GM23248 (cell line): ENCODE measurements around the gene SNX9. TPM values are rescaled to one million over a fixed set of nuclear protein-coding genes. Genes with fewer than 3 reads are reported as not detected.

ENCODE experiments used
- DNase-seq: peaks from one replicate; pipeline ENCODE4 v3.0.0-alpha.2; 2015
- H2AFZ ChIP-seq: fragments of 200-600 bp; sonication (generic); 2 replicates; pipeline ENCODE4 v1.6.1; 2016; ENCODE audit warnings: antibody characterized with exemption
- H3F3A ChIP-seq: fragments of 200-600 bp; sonication (generic); 2 replicates; pipeline ENCODE4 v1.6.1; 2016; ENCODE audit warnings: mild to moderate bottlenecking, antibody characterized with exemption, mixed run types; ENCODE audit not compliant: insufficient read depth
- H3K27ac ChIP-seq: fragments of 200-600 bp; sonication (generic); 2 replicates; pipeline ENCODE4 v1.5.1; 2016; ENCODE audit warnings: mild to moderate bottlenecking
- H3K27me3 ChIP-seq: fragments of 200-600 bp; sonication (generic); replicated peaks from 2 replicates; pipeline ENCODE4 v1.6.1; 2016; ENCODE audit warnings: mild to moderate bottlenecking; ENCODE audit not compliant: insufficient read depth
- H3K36me3 ChIP-seq: fragments of 200-600 bp; sonication (generic); 2 replicates; pipeline ENCODE4 v1.6.1; 2016; ENCODE audit warnings: low read depth, mild to moderate bottlenecking
- H3K4me1 ChIP-seq: fragments of 200-600 bp; sonication (generic); 2 replicates; pipeline ENCODE4 v1.6.1; 2016; ENCODE audit warnings: mild to moderate bottlenecking; ENCODE audit not compliant: insufficient read depth
- H3K4me2 ChIP-seq: fragments of 200-600 bp; sonication (generic); one replicate; pipeline ENCODE4 v1.6.1; 2016; ENCODE audit warnings: mild to moderate bottlenecking; ENCODE audit not compliant: unreplicated experiment
- H3K4me3 ChIP-seq: fragments of 200-600 bp; sonication (generic); 2 replicates; pipeline ENCODE4 v1.5.1; 2016; ENCODE audit warnings: mild to moderate bottlenecking
- H3K79me2 ChIP-seq: fragments of 200-600 bp; sonication (generic); 2 replicates; pipeline ENCODE4 v1.6.1; 2016; ENCODE audit warnings: mild to moderate bottlenecking; ENCODE audit not compliant: insufficient read depth
- H3K9ac ChIP-seq: fragments of 200-600 bp; sonication (generic); 2 replicates; pipeline ENCODE4 v1.6.1; 2016; ENCODE audit warnings: mild to moderate bottlenecking
- H3K9me2 ChIP-seq: fragments of 200-600 bp; sonication (generic); 2 replicates; pipeline ENCODE4 v1.6.1; 2016; ENCODE audit warnings: mixed run types, mild to moderate bottlenecking, moderate library complexity; ENCODE audit not compliant: insufficient read depth
- H3K9me3 ChIP-seq: fragments of 200-600 bp; sonication (generic); one replicate; pipeline ENCODE4 v1.6.1; 2017; ENCODE audit warnings: low read depth
- H4K20me1 ChIP-seq: fragments of 200-600 bp; sonication (generic); 2 replicates; pipeline ENCODE4 v1.6.0; 2016; ENCODE audit not compliant: insufficient read depth
- EZH2 ChIP-seq: fragments of 200-600 bp; sonication (generic); IDR thresholded peaks from 2 replicates; pipeline ENCODE4 v1.6.1; 2018; ENCODE audit warnings: antibody characterized with exemption, mild to moderate bottlenecking; ENCODE audit not compliant: insufficient read depth, poor library complexity, severe bottlenecking
- EZH2phosphoT487 ChIP-seq: fragments of 200-600 bp; sonication (generic); IDR thresholded peaks from 2 replicates; pipeline ENCODE4 v1.6.1; 2018; ENCODE audit warnings: antibody characterized with exemption, moderate library complexity, mild to moderate bottlenecking, low read depth; ENCODE audit not compliant: insufficient read depth
- WGBS, 2 experiments: methylation state at CpG; one replicate each; pipeline ENCODE4 v1.1.6; 2015 to 2017; ENCODE audit warnings: low lambda C conversion rate in 2 of 2, low coverage in 1 of 2; ENCODE audit errors: missing lambda C conversion rate in 2 of 2; 5-methylcytosine and 5-hydroxymethylcytosine counted together
- in situ Hi-C: fragments of 300-500 bp; cut with MboI; formaldehyde crosslinking; loops from 2 replicates; pipeline ENCODE4 v1.15.0; 2020
- polyA plus RNA-seq: library from polyadenylated mRNA; unstranded; fragments of >200 nt; fragmentation: Nextera tagmentation; extraction: Ambion mirVana; gene quantifications from 2 replicates; pipeline ENCODE4 v1.2.1, GENCODE V29; 2016
- total RNA-seq: library from RNA; depleted of rRNA; stranded (reverse); fragments of >200 nt; shearing (Covaris generic); gene quantifications from 2 replicates; pipeline ENCODE4 v1.2.3, GENCODE V29; 2014

Gene SNX9
- total and polyA plus RNA-seq, 2 experiments from 2014 or later = 80.4 to 89.6 TPM

DNA sequence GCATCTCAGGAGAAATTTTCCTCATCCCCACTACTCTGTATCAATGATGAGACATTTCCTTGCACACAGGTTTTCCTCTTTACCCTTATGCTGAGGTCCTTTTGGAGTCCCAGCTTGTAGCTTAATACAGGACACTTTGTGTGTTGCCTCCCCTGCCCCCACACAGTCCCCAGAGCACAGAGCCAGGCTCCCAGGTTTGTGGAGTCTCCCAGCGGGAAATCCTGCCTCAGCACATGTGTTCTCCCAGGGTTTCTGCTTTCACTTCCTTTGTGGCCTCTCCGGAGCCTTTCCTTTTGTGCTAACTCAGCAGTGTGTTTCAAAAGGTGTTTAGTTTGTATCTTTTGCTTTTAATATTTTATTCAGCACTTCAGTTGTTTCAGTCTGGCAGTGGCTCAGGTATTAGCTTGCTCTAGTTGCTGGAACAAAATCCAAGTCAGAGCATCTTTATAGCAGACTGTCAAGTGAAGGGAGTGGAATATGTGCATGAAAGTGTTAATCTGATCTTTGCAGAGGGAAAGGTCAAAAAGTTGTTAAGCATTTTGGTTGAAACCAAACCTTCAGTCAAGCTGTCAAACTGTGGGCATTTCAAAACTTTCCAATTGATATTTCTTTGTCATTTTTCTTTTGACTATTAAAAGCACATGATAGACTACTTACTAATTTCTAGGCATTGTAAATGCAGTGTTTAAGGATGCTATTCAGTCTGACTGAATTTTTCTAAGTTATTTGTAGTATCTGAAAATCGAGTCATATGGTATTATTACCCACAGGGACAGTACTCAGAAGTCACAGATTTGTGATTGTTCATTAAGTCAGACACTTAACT is 8.6 kb downstream of the SNX9 start:
- Histone ChIP-seq H3K27ac (peak overlapping the region; percentile 89), H3K4me1 (peaks cover 36% of the 10 kb centered on the region), H4K20me1 (0 out of 2 replicates have a peak, but pooled peaks cover 15% of the 10 kb centered on the region), H3K79me2 (peaks cover 93% of the 10 kb centered on the region), H3K36me3 (peaks cover 12% of the 10 kb centered on the region; the same call in 1 of the 2 replicates), H3K4me2 (peak overlapping the region; percentile 79), H3K9ac (peak overlapping the region; percentile 1; the same call in 1 of the 2 replicates), H3F3A (peaks cover 62% of the 10 kb centered on the region), H3K9me3 (no peaks in the 10 kb centered on the region), H3K27me3 (no peaks in the 10 kb centered on the region), H2AFZ (no peak overlapping the region), H3K4me3 (no peak overlapping the region; the same call in 1 of the 2 replicates), H3K9me2 (no peaks in the 10 kb centered on the region)
- WGBS, 2 experiments = 53 to 58% methylated on average over 3 of the region's 3 CpGs
- in situ Hi-C loops = no loop called here
- no peak for DNase-seq
- TF ChIP-seq EZH2phosphoT487 (no peak), EZH2 (no peak)

- Histone ChIP-seq H3K79me2 (peaks cover 100% of the 10 kb centered on the region), H4K20me1 (0 out of 2 replicates have a peak, but pooled peaks cover 15% of the 10 kb centered on the region), H3K9ac (peak overlapping the region; percentile 39), H3K27ac (peak overlapping the region; percentile 89), H3K36me3 (peaks cover 12% of the 10 kb centered on the region; the same call in 1 of the 2 replicates), H3K4me1 (peaks cover 36% of the 10 kb centered on the region), H3K27me3 (no peaks in the 10 kb centered on the region), H3K9me3 (no peaks in the 10 kb centered on the region), H2AFZ (no peak overlapping the region), H3K4me3 (peak overlapping the region; percentile 56; the same call in 1 of the 2 replicates), H3F3A (peaks cover 62% of the 10 kb centered on the region), H3K4me2 (peak overlapping the region; percentile 79), H3K9me2 (no peaks in the 10 kb centered on the region)
- DNase-seq = peak; percentile 69
- WGBS, 2 experiments = 56 to 63% methylated on average over 3 of the region's 3 CpGs
- in situ Hi-C loops = no loop called here
- no peak for TF ChIP-seq EZH2phosphoT487
- no peak for TF ChIP-seq EZH2
Observed at GRCh38 chr6:157832250-157832967, 9.4 kb downstream of the SNX9 start.

DNA sequence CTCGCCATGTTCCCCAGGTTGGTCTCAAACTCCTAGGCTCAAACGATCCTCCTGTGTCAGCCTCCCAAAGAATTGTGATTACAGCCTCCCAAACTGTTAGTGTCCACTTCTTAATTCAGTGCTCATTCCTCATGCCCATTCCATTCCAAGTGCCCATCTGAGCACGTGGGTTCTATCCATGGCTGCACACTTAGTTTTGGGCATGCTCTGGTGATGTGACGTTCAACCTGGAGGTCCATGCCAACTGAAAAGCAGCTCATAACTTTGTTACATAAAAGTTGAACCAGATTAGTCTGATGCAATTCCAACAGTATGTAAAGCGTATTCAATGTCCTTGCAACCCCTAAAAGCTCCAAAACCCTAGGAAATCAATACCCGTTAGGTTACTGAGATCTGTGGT is 11.5 kb downstream of the SNX9 start:
- Histone ChIP-seq H3K9ac (no peak overlapping the region), H3K4me2 (no peak overlapping the region), H3K27me3 (no peaks in the 10 kb centered on the region), H4K20me1 (peaks cover 7% of the 10 kb centered on the region; the same call in 1 of the 2 replicates), H3K27ac (peak overlapping the region; percentile 89), H3K9me3 (no peaks in the 10 kb centered on the region), H3K4me1 (peaks cover 57% of the 10 kb centered on the region), H3K79me2 (peaks cover 100% of the 10 kb centered on the region), H2AFZ (no peak overlapping the region), H3F3A (peaks cover 51% of the 10 kb centered on the region), H3K36me3 (peaks cover 8% of the 10 kb centered on the region; the same call in 1 of the 2 replicates), H3K9me2 (no peaks in the 10 kb centered on the region), H3K4me3 (no peak overlapping the region)
- TF ChIP-seq EZH2phosphoT487 (no peak), EZH2 (no peak)
- in situ Hi-C loops = no loop called here
- WGBS, 2 experiments = 85 to 90% methylated on average over 6 of the region's 6 CpGs
- no peak for DNase-seq

DNA sequence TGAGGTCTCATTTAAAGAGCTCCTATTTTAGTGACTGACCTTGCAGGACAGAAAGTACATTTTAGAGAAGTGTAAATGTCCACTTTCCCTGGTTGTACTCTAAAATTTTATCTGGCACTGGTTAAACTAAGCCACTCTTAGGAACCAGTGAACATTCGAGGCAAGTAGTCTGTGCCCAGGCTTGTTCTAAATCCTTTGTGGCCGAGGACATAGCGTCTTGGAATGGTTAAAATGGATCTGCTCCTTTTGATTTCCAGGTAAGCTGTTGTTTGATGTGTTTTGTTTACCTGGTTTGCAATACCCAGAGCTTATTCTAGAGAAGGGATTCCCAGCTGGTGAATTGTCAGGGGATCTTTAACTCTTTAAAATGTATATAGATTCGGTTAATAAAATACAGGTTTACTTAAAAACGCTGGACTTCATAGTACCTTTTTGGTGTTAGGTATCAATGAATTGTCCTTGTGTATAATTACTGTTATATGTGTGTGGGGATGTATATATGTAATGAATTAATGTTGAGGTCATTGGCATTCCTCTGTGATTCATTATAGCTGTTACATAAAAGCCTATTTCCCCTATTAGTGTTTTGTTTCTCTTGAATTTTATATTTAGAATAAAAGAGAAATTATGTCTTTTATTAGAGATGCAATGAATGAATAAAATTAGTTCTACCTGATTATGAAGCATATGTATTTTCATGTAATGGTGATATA is 15.8 kb downstream of the SNX9 start:
- no peak overlapping the region for H3K27ac ChIP-seq
- H3F3A ChIP-seq = peaks cover 33% of the 10 kb centered on the region; the same call in 1 of the 2 replicates
- no peak overlapping the region for H2AFZ ChIP-seq
- H3K36me3 ChIP-seq = no peaks in the 10 kb centered on the region
- H3K4me1 ChIP-seq = peaks cover 63% of the 10 kb centered on the region
- WGBS, 2 experiments = 72 to 75% methylated on average over 5 of the region's 5 CpGs
- no peaks in the 10 kb centered on the region for H3K27me3 ChIP-seq
- peak overlapping the region; percentile 2; the same call in 1 of the 2 replicates for H3K9ac ChIP-seq
- in situ Hi-C loops = no loop called here
- H4K20me1 ChIP-seq = no peaks in the 10 kb centered on the region; the same call in 1 of the 2 replicates
- H3K79me2 ChIP-seq = peaks cover 100% of the 10 kb centered on the region
- no peak overlapping the region for H3K4me3 ChIP-seq
- H3K9me2 ChIP-seq = no peaks in the 10 kb centered on the region
- peak overlapping the region; percentile 32 for H3K4me2 ChIP-seq
- TF ChIP-seq EZH2 = no peak
- no peak for TF ChIP-seq EZH2phosphoT487
- DNase-seq = no peak
- no peaks in the 10 kb centered on the region for H3K9me3 ChIP-seq
